Keratinocyte (primary cell): ENCODE results near the gene HEPHL1. TPM values are rescaled to one million over a fixed set of nuclear protein-coding genes. Genes with fewer than 3 reads are reported as not detected.

Experiments
- DNase-seq: peaks from one replicate; pipeline ENCODE4 v3.0.0-alpha.2; 2011; ENCODE audit warnings: low read depth, missing footprints, low spot score
- FAIRE-seq: peaks from 2 replicates; lab custom pipeline; 2011; peaks lifted over from hg19 to GRCh38; lab: Jason Lieb, UNC
- H2AFZ ChIP-seq: 2 replicates; pipeline ENCODE4 v1.6.0; 2012; ENCODE audit warnings: low read length, control low read depth, inconsistent platforms; ENCODE audit not compliant: control insufficient read depth
- H3K27ac ChIP-seq: 2 replicates; pipeline ENCODE4 v1.5.1; 2011; ENCODE audit warnings: low read length; ENCODE audit not compliant: control insufficient read depth, insufficient read depth
- H3K27me3 ChIP-seq: 3 replicates; pipeline ENCODE4 v1.6.0; 2011; ENCODE audit warnings: low read length; ENCODE audit not compliant: control insufficient read depth, insufficient read depth; ENCODE audit errors: extremely low read depth
- H3K36me3 ChIP-seq, 2 experiments: 2 replicates in 1 of 2; 3 replicates in 1 of 2; pipeline ENCODE4 v1.5.1; 2011; ENCODE audit warnings: low read length in 2 of 2, mild to moderate bottlenecking in 1 of 2; ENCODE audit not compliant: control insufficient read depth in 2 of 2, insufficient read depth in 2 of 2; ENCODE audit errors: extremely low read depth in 1 of 2
- H3K4me1 ChIP-seq: 3 replicates; pipeline ENCODE4 v1.5.1; 2011; ENCODE audit warnings: low read length; ENCODE audit not compliant: control insufficient read depth, insufficient read depth; ENCODE audit errors: extremely low read depth
- H3K4me2 ChIP-seq: 3 replicates; pipeline ENCODE4 v1.6.0; 2011; ENCODE audit warnings: low read depth, low read length; ENCODE audit not compliant: control insufficient read depth, insufficient read depth; ENCODE audit errors: extremely low read depth
- H3K4me3 ChIP-seq, 3 experiments: fragments of 200-600 bp in 1 of 3; sonication (generic) in 1 of 3; 2 replicates in 2 of 3; 3 replicates in 1 of 3; pipeline ENCODE4 v1.5.1; 2011 to 2016; ENCODE audit warnings: low read length in 3 of 3, mild to moderate bottlenecking in 3 of 3, control low read depth in 2 of 3, inconsistent platforms in 1 of 3, low read depth in 1 of 3, mixed read lengths in 1 of 3, mixed run types in 1 of 3, moderate library complexity in 1 of 3; ENCODE audit not compliant: control insufficient read depth in 2 of 3, insufficient read depth in 2 of 3; ENCODE audit errors: extremely low read depth in 1 of 3
- H3K79me2 ChIP-seq: 2 replicates; pipeline ENCODE4 v1.6.0; 2012; ENCODE audit warnings: low read length; ENCODE audit not compliant: control insufficient read depth, insufficient read depth
- H3K9ac ChIP-seq: 3 replicates; pipeline ENCODE4 v1.6.0; 2011; ENCODE audit warnings: low read length; ENCODE audit not compliant: control insufficient read depth, insufficient read depth; ENCODE audit errors: extremely low read depth
- H3K9me1 ChIP-seq: 3 replicates; pipeline ENCODE4 v1.6.0; 2011; ENCODE audit warnings: low read length; ENCODE audit not compliant: control insufficient read depth, insufficient read depth; ENCODE audit errors: extremely low read depth
- H3K9me3 ChIP-seq: 2 replicates; pipeline ENCODE4 v1.5.1; 2012; ENCODE audit warnings: low read depth, low read length; ENCODE audit not compliant: control insufficient read depth
- H4K20me1 ChIP-seq: 3 replicates; pipeline ENCODE4 v1.6.0; 2011; ENCODE audit warnings: low read length; ENCODE audit not compliant: control insufficient read depth, insufficient read depth; ENCODE audit errors: extremely low read depth
- EZH2 ChIP-seq: IDR thresholded peaks from one replicate; pipeline ENCODE4 v1.6.1; 2012; ENCODE audit warnings: inconsistent platforms, mild to moderate bottlenecking, low read length, moderate library complexity
- dilution Hi-C: fragments of 300-500 bp; cut with MboI; formaldehyde crosslinking; loops from one replicate; pipeline ENCODE4 v1.7.0; 2020; ENCODE audit warnings: low sequenced_read_pairs; ENCODE audit not compliant: extremely low pct_ligation_motif_present
- polyA plus RNA-seq, 5 experiments: library from polyadenylated mRNA; depleted of rRNA in 3 of 5; stranded (reverse) in 3 of 5; stranded (forward) in 1 of 5; unstranded in 1 of 5; fragments of >200 nt; gene quantifications; 1 replicate in 1 of 5; 2 replicates in 3 of 5; 3 replicates in 1 of 5; pipeline versions ENCODE4 v1.2.1 to v1.2.3, GENCODE V29; 2011 to 2012; ENCODE audit warnings: missing spikeins in 2 of 5, low read depth in 1 of 5, low replicate concordance in 1 of 5
- TF ChIP-seq, protein P1 (sequence below), 3 experiments: IDR thresholded peaks in 1 of 3; conservative IDR thresholded peaks in 1 of 3; optimal IDR thresholded peaks in 1 of 3; 2 replicates in 2 of 3; 3 replicates in 1 of 3; pipeline versions ENCODE3 to v1.5.1; 2011; ENCODE audit warnings: low read length in 3 of 3, mild to moderate bottlenecking in 3 of 3, moderate library complexity in 2 of 3, control low read depth in 1 of 3, inconsistent platforms in 1 of 3; ENCODE audit not compliant: insufficient read depth in 2 of 3; ENCODE audit errors: extremely low read depth in 1 of 3

The HEPHL1 gene
- polyA plus RNA-seq, 1 donor (not counting 4 experiments of a cell fraction or from before 2014, with no cell fraction given): 138 TPM

- Histone ChIP-seq H4K20me1 (no peaks in the 10 kb centered on the region), H2AFZ (no peak overlapping the region), H3K4me3 (no peak overlapping the region), H3K9me1 (no peaks in the 10 kb centered on the region), H3K4me2 (peak overlapping the region; percentile 42), H3K4me1 (peaks cover 45% of the 10 kb centered on the region), H3K9ac (peak overlapping the region; percentile 49), H3K9me3 (no peaks in the 10 kb centered on the region), H3K27ac (peak overlapping the region; percentile 74), H3K36me3 (no peaks in the 10 kb centered on the region), H3K79me2 (no peaks in the 10 kb centered on the region), H3K27me3 (no peaks in the 10 kb centered on the region)
- peak; percentile 97 for FAIRE-seq
- dilution Hi-C loops: no loop called here
- TF ChIP-seq, protein P1, sequence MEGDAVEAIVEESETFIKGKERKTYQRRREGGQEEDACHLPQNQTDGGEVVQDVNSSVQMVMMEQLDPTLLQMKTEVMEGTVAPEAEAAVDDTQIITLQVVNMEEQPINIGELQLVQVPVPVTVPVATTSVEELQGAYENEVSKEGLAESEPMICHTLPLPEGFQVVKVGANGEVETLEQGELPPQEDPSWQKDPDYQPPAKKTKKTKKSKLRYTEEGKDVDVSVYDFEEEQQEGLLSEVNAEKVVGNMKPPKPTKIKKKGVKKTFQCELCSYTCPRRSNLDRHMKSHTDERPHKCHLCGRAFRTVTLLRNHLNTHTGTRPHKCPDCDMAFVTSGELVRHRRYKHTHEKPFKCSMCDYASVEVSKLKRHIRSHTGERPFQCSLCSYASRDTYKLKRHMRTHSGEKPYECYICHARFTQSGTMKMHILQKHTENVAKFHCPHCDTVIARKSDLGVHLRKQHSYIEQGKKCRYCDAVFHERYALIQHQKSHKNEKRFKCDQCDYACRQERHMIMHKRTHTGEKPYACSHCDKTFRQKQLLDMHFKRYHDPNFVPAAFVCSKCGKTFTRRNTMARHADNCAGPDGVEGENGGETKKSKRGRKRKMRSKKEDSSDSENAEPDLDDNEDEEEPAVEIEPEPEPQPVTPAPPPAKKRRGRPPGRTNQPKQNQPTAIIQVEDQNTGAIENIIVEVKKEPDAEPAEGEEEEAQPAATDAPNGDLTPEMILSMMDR (optimal IDR thresholded peaks at IDR 0.05 in 1 of 3, IDR thresholded peaks at IDR 0.05 in 1 of 3, conservative IDR thresholded peaks at IDR 0.05 in 1 of 3; ENCODE audit: extremely low read depth in 1 of 3, insufficient read depth in 2 of 3, low read length in 3 of 3): no peak
- no peak for TF ChIP-seq EZH2
- peak; percentile 93 for DNase-seq
Observed at GRCh38 chr11:94007906-94008305, 13.2 kb upstream of the HEPHL1 start.

- peak overlapping the region; percentile 62 for H2AFZ ChIP-seq
- FAIRE-seq (peak; percentile 86), DNase-seq (peak; percentile 56)
- dilution Hi-C loops: no loop called here
- H3K4me1 ChIP-seq: peaks cover 45% of the 10 kb centered on the region
- no peaks in the 10 kb centered on the region for H3K9me3 ChIP-seq
- H3K9ac ChIP-seq: peak overlapping the region; percentile 72
- no peaks in the 10 kb centered on the region for H3K27me3 ChIP-seq
- no peak overlapping the region for H3K4me3 ChIP-seq
- no peaks in the 10 kb centered on the region for H3K79me2 ChIP-seq
- no peaks in the 10 kb centered on the region for H4K20me1 ChIP-seq
- no peaks in the 10 kb centered on the region for H3K36me3 ChIP-seq
- peak overlapping the region; percentile 25 for H3K4me2 ChIP-seq
- H3K27ac ChIP-seq: peak overlapping the region; percentile 93
- no peak for TF ChIP-seq EZH2
- TF ChIP-seq, protein P1 (optimal IDR thresholded peaks at IDR 0.05 in 1 of 3, IDR thresholded peaks at IDR 0.05 in 1 of 3, conservative IDR thresholded peaks at IDR 0.05 in 1 of 3; ENCODE audit: extremely low read depth in 1 of 3, insufficient read depth in 2 of 3, low read length in 3 of 3): no peak
- H3K9me1 ChIP-seq: no peaks in the 10 kb centered on the region
Observed at GRCh38 chr11:94010136-94010535, 11.0 kb upstream of the HEPHL1 start.
